Measurements from ENCODE around the gene PROM1. TPM values are rescaled to one million over a fixed set of nuclear protein-coding genes. Genes with fewer than 3 reads are reported as not detected.

Gene PROM1
- total and polyA plus RNA-seq, 2 of the 4 experiments (the other 2 are of a cell fraction): not detected

- 31% methylated on average over 6 of the region's 9 CpGs; no CpG with 5 or more reads in 1 of the 2 experiments for WGBS, 2 experiments (ENCODE audit: extremely low coverage in 2 of 2, insufficient read length in 1 of 2)
- no peak within 1 kb of the TSS for H3K9ac ChIP-seq (ENCODE audit: low read depth, low read length)
- no peaks in the 10 kb centered on the region for H3K79me1 ChIP-seq (ENCODE audit: low read depth in 1 of 2, low read length in 2 of 2)
- no peaks in the 10 kb centered on the region for H4K20me1 ChIP-seq (ENCODE audit: insufficient read depth, low read length)
- in situ Hi-C loops (cut with MboI; ENCODE audit: low sequenced_read_pairs) (no loop called here), intact Hi-C loops (cut with micrococcal nuclease) (loop anchor here (1.0 kb wide), 1 partner anchor 38 kb away; no protein-coding TSS in a partner anchor), dilution Hi-C loops (cut with HindIII; ENCODE audit: low sequenced_read_pairs, unreplicated experiment) (no loop called here)
- H2BK5ac ChIP-seq (ENCODE audit: low read depth, low read length, poor library complexity, severe bottlenecking): no peak within 1 kb of the TSS
- no peak within 1 kb of the TSS for H4K8ac ChIP-seq (ENCODE audit: low read depth in 2 of 2, low read length in 2 of 2)
- H3K4me3 ChIP-seq (ENCODE audit: insufficient read depth, low read depth, low read length): no peak within 1 kb of the TSS
- no peak within 1 kb of the TSS for H3K23ac ChIP-seq (ENCODE audit: low read depth, low read length)
- no TSS peak for BruUV-seq (replicated peaks)
- no peak within 1 kb of the TSS for H2BK120ac ChIP-seq (ENCODE audit: low read depth, low read length)
- H3K56ac ChIP-seq (ENCODE audit: extremely low read depth, insufficient read depth, low read length): no peak within 1 kb of the TSS
- peak within 1 kb of the TSS; percentile 45 for H2AK9ac ChIP-seq (replicated peaks; ENCODE audit: low read depth, low read length, poor library complexity)
- no peak within 1 kb of the TSS for H3K18ac ChIP-seq (ENCODE audit: low read depth, low read length)
- H3K9me1 ChIP-seq (ENCODE audit: insufficient read depth, low read length): no peaks in the 10 kb centered on the region
- no peak within 1 kb of the TSS for H3K14ac ChIP-seq (replicated peaks; ENCODE audit: low read depth, low read length)
- DNase-seq (peak; percentile 44), ATAC-seq (ENCODE audit: low read depth) (peak; percentile 81)
- H3K27me3 ChIP-seq (ENCODE audit: control insufficient read depth, insufficient read depth, low read length): peaks cover 33% of the 10 kb centered on the region
- no peak within 1 kb of the TSS for H4K5ac ChIP-seq (ENCODE audit: low read depth, low read length)
- no peak within 1 kb of the TSS for H2AK5ac ChIP-seq (ENCODE audit: low read depth, low read length)
- no peak within 1 kb of the TSS for H2BK20ac ChIP-seq (ENCODE audit: low read depth, low read length)
- CTCF ChIA-PET: no interaction called here
- no peaks in the 10 kb centered on the region for H3K4me1 ChIP-seq (ENCODE audit: control insufficient read depth, insufficient read depth, low read length)
- TF ChIP-seq SMC3 (IDR thresholded peaks at IDR 0.05; ENCODE audit: low read depth, low read length) (peak; percentile 68), RAD21 (IDR thresholded peaks at IDR 0.05; ENCODE audit: low read length) (peak; percentile 64), RCOR1 (IDR thresholded peaks at IDR 0.05; ENCODE audit: insufficient replicate concordance, low read length) (no peak), CTCF (conservative IDR thresholded peaks at IDR 0.05; ENCODE audit: low read depth, low read length) (peak; percentile 55)
- H3K4me2 ChIP-seq (ENCODE audit: low read depth, low read length): no peak within 1 kb of the TSS
- H2AFZ ChIP-seq (replicated peaks; ENCODE audit: low read length, poor library complexity): peak within 1 kb of the TSS; percentile 2
- no peak within 1 kb of the TSS for H3K4ac ChIP-seq (ENCODE audit: low read depth, low read length)
- POLR2A ChIA-PET (ENCODE audit: unreplicated experiment): no interaction called here
- H3K36me3 ChIP-seq (ENCODE audit: control insufficient read depth, insufficient read depth, low read length): no peaks in the 10 kb centered on the region
- H4K91ac ChIP-seq (ENCODE audit: insufficient read depth, low read depth, low read length): no peak within 1 kb of the TSS
- no peak within 1 kb of the TSS for H3K27ac ChIP-seq (ENCODE audit: insufficient read depth, low read length)
- 0 out of 2 replicates have a peak, but pooled peaks cover 1% of the 10 kb centered on the region for H3K9me3 ChIP-seq (ENCODE audit: control insufficient read depth, insufficient read depth, low read length)
- no peak within 1 kb of the TSS for H2BK15ac ChIP-seq (ENCODE audit: low read depth, low read length)
Observed at GRCh38 chr4:15963001-15963451, 120.8 kb downstream of the PROM1 start, which contains the start of gene FGFBP2. TSS of gene FGFBP2 (minus strand) at chr4:15963175. CDS start at chr4:15963129, 46 bp downstream.
